ENCODE results near the gene CRACDL. TPM values are rescaled to one million over a fixed set of nuclear protein-coding genes. Genes with fewer than 3 reads are reported as not detected.
"Not testable (repeated sequence)": the region's sequence is repeated elsewhere in the genome, so short reads cannot be mapped to it uniquely, and the experiment has no call there.

Gene CRACDL
- total and polyA plus RNA-seq, 12 donors: 0.33 to 3.4 (median 2.1) TPM

DNA sequence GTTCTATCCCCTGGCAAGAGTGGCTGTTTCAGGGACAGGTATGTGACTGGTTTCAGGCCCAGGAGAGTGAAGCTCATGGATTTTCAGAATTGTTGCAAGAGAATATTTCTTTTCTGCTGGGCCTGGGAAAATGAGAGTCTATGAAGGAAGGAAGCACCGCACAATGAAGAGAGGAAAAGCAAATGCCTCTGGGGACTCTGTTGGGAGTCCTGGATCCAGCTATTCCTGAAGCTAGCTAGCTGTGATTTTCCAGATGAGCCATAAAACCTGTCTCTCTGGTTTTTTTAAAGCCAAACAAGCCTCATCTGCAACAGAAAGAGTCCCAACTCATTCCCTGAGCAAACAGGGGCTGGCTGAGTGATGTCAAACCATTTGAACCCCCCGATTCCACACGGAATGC is 53.7 kb downstream of the CRACDL start:
- Histone ChIP-seq H3K36me3 (replicated peaks in 1 of 2) (no peaks in the 10 kb centered on the region), H3K27ac (no peak overlapping the region), H3K27me3 (no peaks in the 10 kb centered on the region), H3K9me3 (replicated peaks in 1 of 3) (peaks cover 0 to 11% (median 0%) of the 10 kb centered on the region in 3 donors), H3K4me3 (no peak overlapping the region), H3K4me1 (replicated peaks in 1 of 2) (no peaks in the 10 kb centered on the region)
- TF ChIP-seq POLR2A (IDR thresholded peaks at IDR 0.05) (no peak), CTCF (IDR thresholded peaks at IDR 0.05) (no peak)
- intact Hi-C loops (cut with DNase I): no loop called here
- WGBS, 4 donors: 85 to 97% (median 92%) methylated on average over 3 of the region's 3 CpGs
- DNase-seq: no peak

GRCh38 chr2:98881153-98881650 is 54.8 kb downstream of the CRACDL start:
- no peaks in the 10 kb centered on the region for H3K36me3 ChIP-seq (replicated peaks in 1 of 2)
- H3K9me3 ChIP-seq (replicated peaks in 1 of 3): no peaks in the 10 kb centered on the region
- no peak overlapping the region for H3K4me3 ChIP-seq
- H3K27me3 ChIP-seq: no peaks in the 10 kb centered on the region
- intact Hi-C loops (cut with DNase I): no loop called here
- DNase-seq: no peak
- TF ChIP-seq POLR2A (IDR thresholded peaks at IDR 0.05) (no peak), CTCF (IDR thresholded peaks at IDR 0.05) (no peak)
- WGBS, 4 donors: 81 to 94% (median 88%) methylated on average over 4 to 7 of the region's 7 CpGs
- no peaks in the 10 kb centered on the region for H3K4me1 ChIP-seq (replicated peaks in 1 of 2)
- H3K27ac ChIP-seq: no peak overlapping the region

- Histone ChIP-seq H3K4me1 (replicated peaks in 1 of 2) (no peaks in the 10 kb centered on the region), H3K9me3 (replicated peaks in 1 of 3) (no peaks in the 10 kb centered on the region), H3K27ac (no peak overlapping the region), H3K4me3 (no peak overlapping the region), H3K36me3 (replicated peaks in 1 of 2) (no peaks in the 10 kb centered on the region), H3K27me3 (no peaks in the 10 kb centered on the region)
- no peak for DNase-seq
- intact Hi-C loops (cut with DNase I): no loop called here
- 81 to 89% (median 86%) methylated on average over 15 to 20 of the region's 20 CpGs for WGBS, 4 donors
- TF ChIP-seq CTCF (IDR thresholded peaks at IDR 0.05) (no peak), POLR2A (IDR thresholded peaks at IDR 0.05) (no peak)
These were observed 55.5 kb downstream of the CRACDL start for GRCh38 chr2:98880266-98881152.

DNA sequence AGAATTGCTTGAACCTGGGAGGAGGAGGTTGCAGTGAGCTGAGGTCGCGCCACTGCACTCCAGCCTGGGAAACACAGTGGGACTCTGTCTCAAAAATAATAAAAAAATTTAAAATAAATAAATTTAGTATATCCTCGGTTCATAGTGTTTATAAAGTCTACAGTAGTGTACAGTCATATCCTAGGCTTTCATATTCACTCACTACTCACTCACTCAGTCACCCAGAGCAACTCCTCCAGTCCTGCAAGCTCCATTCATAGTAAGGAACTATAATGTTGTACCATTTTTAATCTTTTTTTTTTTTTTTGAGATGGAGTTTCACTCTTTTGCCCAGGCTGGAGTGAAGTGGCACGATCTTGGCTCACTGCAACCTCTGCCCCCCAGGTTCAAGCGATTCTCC is 58.4 kb downstream of the CRACDL start:
- intact Hi-C loops (cut with DNase I); H3K36me3 ChIP-seq (replicated peaks in 1 of 2); H3K27ac ChIP-seq; DNase-seq; H3K27me3 ChIP-seq; H3K4me1 ChIP-seq (replicated peaks in 1 of 2); H3K4me3 ChIP-seq; H3K9me3 ChIP-seq (replicated peaks in 1 of 3): not testable (repeated sequence)
- 84 to 93% (median 88%) methylated on average over 5 of the region's 5 CpGs for WGBS, 4 donors

All from adrenal gland (tissue), 12 donors.